NCI-H2029 (cell line): ENCODE measurements around the gene CETP.
"Not testable (repeated sequence)": the region's sequence is repeated elsewhere in the genome, so short reads cannot be mapped to it uniquely, and the experiment has no call there.

Experiments
- DNase-seq: peaks from one replicate; lab custom pipeline; 2025; lab: John Stamatoyannopoulos, UW

The CETP gene

DNA sequence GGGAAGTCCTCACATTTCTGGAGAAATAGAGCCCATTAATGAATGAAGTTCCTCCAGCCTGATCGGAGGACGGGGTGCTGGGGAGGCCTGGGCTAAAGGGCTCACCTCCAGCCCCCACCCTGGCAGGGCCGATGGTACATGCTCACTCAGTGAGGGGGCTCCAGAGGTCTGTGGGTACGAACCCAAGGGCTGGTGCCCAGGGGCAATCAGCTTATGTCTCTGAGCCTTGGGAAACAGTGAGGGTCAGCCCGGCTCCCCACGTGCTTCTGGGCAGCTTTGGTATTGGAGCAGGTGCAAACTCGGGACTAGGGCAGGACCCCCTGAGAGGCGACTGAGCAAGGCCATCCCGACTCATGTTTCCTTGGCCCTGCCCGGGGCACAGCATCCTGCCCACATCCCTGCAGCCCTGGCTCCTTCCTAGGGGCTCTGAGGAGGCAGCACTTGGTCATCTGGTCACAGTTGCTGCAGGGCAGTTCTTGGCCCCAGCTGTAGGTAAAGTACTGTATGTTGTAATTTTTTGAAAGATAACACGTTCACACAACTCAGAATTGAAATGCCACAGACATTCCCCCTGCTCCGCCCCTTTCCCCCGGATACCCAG lies 969 bp upstream of the CETP start:
- no peak for DNase-seq

DNA sequence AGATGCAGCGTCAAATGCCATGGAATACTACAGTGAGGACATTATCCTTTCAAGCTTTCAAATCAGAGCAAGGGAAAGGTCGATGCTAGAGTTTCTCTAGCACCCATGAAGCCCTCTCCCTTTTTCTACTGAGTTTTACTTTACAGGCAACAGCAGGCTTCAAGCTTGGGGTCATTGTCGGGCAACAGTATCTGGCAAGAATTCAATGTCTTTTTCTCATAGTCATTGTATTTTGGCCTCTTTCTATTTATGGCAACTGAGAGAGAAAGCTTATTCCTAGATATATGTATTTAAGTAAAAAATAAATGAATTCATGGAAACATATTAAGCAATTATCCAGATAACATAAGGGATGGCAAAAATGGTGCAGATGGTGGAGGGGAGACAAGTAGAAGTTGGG lies 364 bp upstream of the CETP start:
- no peak for DNase-seq

DNA sequence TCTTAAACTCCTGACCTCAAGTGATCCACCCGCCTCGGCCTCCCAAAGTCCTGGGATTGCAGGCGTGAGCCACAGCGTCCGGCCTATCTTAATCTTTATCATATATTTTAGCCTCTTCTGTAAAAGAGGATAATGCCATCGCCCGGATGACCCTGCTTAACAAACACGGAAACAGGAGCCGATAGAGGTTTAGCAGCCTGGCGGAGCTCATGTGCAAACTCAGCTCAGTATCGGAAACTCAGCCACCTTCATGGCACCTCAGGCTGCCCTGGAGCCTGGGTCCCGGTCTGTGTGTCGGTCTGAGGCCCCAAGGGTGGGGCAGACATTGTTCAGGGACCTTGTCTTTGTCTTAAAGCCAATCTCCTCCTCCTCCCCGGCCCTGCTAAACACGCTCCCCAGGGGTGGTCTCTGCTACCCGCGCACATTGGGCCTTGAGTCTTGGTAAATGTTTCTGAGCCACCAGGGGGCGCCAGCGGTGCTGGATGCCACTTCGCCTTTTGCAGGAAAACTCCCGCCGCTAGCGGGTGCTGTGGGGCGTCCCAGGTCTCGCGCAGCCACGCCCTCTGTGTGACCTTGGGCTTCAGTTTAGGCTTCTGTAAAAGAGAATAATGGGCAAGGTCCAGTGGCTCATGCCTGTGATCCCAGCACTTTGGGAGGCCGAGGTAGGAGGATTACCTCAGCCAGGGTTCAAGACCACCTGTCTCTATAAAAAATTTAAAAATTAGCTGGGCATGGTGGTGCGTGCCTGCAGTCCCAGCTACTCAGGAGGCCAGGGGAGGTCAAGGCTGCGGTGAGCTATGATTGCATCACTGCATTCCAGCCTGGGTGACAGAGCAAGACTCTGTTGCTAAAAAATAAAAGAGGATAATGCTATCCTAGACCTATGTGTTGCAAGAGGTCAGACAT lies 2.7 kb downstream of the CETP start:
- peak; percentile 10 for DNase-seq

DNA sequence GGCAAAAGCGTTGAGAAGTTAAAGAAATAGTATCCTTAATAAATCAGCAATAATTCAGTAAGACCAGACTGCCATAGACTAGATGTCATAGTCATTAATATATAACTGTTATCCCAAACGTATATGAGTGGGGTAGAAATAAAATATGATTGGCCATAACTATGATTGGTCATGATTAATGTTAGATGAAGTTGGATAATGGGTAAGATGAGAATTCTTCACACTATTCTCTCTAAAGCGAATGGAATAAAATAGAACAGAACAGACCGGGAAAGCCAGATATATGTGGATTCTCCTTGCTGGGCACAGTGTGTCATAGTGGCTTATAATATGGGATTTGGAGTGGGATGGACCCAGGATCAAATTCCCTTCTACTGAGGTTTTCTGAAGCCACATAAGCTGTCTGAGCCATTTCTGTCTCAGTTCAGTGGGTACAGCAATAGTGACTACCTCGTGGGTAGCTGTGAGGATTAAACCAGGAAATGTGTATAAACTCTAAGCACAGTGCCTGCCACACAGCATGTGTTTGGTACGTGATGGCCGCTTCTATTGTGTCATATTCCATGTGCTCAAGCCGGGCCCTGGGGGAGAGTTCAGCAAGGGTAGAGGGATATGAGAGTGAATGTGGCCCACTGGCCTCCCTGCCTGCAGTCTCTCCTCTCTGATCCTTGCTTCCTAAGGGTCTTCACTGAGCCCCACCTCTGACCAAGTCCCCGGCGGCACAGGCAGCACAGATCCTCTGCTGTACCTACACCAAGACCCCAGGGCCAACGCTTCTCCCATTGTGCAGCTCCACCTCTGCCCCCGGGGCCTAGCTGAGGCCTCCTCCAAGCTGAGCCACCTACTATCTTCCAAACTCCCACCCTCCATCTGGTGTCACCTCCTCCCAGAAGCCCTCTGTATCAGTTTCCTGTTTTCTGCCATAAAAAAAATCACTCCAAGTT lies 3.7 kb downstream of the CETP start:
- DNase-seq, result no peak

DNA sequence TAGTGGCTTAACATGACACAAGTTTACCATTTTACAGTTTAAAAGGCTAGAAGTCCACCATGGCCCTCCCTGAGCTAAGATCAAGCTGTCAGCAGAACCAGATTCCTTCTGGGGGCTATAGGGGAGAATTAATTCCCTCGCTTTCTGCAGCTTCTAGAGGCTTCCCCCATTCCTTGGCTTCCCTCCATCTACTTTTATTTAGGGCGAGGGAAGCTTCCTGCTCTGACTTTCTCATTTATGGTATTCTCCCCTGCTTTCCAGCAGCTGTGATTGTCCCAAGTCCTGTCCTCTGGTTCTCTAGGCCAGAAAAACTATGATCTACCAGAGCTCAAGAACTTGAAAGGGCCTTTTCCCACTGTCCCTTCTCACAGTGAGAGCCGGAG lies 4.3 kb downstream of the CETP start:
- DNase-seq, result no peak

DNA sequence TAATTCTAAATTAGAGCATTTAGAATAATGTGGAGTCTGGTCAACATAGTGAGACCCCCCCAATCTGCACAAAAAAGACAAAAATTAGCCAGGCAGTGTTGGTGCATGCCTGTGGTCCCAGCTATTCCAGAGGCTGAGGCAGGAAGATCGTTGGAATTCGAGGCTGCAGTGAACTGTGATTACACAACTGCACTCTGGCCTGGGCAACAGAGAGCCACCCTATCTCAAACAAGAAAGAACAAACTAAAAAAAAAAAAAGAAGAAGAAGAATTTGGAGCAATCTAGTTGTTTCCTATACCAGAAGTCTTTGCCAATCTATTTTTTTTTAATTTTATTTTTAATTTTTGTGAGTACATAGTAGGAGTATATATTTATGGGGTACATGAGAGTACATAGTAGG lies 6.0 kb downstream of the CETP start:
- no peak for DNase-seq

DNA sequence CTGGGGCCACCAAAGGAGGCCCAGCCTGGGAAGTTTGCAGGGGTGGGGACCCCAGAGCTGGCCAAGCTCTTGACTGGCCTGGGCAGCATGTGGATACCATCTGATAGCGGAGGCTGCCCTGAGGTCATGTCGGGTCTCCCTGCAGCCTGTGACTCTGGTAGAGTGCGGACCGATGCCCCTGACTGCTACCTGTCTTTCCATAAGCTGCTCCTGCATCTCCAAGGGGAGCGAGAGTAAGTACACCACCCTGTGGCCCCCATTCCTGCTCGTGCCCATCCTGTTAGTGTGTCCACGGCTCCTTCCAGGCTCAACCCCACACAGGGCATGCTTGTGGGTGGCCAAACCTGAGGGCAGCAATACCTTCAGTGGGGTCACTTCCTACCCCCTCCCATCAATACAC lies 8.0 kb downstream of the CETP start:
- DNase-seq, result no peak

DNA sequence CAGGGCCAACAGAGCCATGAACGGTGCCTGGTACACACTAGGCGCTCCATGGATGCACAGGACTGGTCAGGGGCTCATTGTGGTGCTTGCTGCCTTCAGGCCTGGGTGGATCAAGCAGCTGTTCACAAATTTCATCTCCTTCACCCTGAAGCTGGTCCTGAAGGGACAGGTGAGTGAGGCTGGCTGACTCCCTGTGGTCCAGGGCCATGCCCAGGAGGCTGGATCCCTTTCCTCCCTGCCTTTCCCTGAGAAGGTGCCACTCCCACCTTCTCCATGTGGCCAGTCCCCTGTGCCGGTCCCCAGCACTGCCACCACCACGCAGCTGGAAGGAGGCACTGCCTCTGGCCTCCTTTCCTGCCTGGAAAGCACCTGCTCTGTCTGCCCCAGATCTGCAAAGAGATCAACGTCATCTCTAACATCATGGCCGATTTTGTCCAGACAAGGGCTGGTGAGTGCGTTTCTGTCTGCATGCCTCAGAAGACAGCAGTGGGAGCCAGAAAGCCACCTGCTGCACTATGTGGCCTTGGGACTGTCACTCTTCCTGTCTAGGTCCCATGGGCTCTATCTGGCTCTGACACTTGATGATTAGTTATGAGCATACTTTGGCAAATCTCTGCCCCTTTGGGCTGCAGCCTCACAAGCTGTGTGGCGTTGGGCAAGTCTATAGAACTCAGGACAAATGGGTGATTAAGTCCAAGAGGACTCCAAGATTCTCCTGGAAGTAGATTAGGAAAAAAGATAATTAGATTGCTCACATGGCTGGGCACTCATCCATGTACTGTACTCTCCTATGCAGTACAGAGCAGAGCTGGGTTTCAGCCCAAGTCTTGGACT lies 9.4 kb downstream of the CETP start:
- DNase-seq, result no peak

DNA sequence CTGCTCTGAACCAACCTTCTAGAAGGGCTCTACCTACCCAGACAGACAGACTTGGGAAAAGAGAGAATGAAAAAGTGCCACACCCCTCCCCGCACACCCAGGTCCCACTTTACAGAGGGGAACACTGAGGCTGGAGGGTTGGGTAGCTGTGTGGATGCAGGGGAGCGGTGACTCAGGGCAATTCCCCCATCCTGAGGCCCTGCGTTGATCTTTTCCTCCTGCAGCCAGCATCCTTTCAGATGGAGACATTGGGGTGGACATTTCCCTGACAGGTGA lies 10.0 kb downstream of the CETP start:
- no peak for DNase-seq

DNA sequence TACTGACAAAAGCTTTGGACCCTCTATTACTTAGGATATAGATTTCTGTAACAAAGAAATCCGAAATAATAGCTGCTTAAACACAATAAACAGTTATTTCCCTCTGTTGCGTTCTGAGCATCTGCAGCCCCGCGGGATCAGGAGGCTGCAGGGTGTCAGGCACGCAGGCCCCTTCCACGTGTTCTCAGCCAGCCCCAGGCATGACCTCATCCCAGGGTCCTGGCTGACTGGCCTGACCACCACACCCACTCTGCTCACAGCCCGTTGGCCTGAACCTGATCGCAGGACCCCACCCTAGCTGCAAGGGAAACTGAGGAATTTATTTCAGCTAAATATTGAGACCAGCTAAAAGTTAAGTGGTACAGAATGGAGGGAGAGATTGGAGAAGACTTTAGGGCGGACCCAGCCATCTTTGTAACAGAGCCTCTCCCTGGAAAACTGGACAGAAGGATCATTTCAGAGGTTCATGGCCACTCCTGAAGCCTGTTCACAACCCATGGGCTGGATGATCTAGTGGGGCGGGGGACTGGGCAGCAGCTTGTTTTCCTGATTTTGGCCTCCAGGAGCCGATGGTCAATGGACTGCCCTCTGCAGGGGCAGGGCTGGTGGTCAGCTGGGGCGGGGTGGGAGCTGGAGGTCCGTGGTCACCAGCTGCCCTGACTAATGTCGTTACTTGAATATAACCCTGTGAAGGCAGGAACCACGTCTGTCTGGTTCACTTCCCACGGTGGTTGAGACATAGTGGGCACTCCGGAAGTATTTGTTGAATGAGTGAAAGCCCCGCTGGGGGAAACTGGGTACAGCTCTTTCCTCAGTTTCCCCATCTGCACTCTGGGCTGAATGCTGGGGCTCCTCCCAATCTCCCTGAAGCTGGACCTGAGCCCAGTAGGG lies 10.9 kb downstream of the CETP start:
- DNase-seq, result no peak

DNA sequence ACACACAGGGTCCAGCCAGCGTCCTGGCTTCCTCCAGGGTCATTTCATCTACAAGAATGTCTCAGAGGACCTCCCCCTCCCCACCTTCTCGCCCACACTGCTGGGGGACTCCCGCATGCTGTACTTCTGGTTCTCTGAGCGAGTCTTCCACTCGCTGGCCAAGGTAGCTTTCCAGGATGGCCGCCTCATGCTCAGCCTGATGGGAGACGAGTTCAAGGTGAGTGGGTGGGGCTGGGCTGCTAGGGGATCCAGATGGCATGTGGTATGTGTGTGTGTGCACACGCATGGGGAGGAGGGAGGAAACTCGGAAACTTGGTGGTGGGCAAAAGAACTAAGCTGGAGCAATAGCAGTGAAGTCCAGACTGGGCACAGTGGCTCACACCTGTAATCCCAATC lies 11.5 kb downstream of the CETP start:
- no peak for DNase-seq

DNA sequence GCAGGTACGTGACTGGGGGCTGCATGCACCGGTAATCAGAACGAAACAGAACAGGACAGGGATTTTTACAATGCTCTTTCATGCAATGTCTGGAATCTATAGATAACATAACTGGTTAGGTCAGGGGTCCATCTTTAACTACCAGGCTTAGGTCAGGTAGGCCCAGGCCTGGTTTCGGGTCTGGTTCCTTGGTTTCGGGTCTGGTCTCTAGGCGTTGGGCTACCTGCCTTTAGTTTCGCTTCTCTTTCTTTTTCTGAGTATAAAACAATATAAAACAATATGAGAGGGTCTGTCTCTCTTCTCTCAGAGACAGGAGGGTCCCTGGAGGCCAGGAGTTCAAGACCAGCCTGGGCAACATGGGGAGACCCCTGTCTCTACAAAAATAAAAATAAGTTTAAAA lies 12.1 kb downstream of the CETP start:
- not testable (repeated sequence) for DNase-seq

DNA sequence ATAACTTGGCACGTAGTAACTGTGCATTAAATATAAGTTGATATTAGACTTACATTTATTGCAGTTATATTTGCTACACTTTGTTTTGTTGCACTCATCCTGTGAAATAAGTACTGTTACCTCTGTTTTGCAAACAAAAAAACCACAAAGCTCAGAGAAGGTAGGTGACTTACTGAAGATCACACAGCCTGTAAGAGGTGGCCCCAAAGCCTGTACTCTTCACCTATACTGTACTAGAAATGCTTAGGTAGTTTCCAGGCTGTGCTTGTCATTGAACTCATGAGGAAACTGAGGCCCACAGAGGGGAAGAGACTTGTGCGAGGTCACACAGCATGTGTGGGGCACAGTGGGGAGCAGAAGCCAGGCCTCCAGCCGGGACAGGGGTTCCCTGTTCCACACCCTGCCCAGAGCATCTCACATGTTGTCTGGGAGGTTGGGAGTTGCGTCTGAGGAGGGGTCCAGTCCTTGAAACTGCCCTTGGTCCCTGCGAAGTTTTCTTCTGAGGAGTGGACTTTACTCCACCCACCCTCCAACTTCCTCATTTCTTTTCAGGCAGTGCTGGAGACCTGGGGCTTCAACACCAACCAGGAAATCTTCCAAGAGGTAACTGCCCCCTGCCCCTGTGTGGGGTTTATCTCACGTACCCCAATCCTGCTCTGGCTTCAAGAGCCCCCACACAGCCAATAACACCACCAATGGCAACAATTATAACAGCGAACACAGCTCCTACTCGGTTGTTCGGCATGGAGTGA lies 13.0 kb downstream of the CETP start:
- no peak for DNase-seq

DNA sequence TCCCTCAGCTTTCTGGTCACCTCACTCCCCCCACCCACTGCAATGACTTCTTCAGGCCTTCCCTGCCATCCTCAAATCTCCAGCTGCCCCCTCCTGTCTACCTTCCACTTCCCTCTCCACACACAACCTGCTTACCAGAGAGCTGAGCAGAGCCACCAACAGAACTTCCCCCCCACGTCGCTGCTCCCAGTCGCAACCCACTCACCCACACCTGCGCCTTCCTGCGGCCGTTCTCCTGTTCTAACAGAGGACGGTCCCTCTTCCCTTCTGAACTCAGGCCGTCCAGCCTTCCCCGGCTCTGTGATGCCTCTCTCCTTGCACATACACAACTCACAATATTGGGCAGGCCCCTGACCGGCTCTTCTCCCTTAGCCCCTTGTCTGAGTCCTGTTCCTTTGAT lies 14.0 kb downstream of the CETP start:
- no peak for DNase-seq

DNA sequence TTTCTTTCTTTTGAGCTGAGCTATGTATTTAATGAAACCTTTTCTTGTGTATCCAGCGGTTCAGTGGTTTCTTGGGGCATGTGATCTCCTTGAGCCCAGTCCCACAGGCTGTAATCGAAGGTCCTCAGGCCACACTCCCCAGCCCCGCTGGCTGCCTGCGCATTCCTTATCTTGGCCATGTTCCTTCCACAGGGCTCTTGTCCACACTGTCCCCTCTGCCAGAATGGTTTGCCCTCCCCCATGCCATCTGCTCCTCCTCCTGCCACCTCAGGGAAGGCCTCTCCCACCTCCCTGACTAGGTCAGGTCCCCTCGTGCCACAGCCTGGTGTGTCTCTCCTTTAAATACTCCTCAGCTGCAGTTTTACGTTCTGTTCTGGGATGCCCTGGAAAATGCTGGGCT lies 15.5 kb downstream of the CETP start:
- no peak for DNase-seq

DNA sequence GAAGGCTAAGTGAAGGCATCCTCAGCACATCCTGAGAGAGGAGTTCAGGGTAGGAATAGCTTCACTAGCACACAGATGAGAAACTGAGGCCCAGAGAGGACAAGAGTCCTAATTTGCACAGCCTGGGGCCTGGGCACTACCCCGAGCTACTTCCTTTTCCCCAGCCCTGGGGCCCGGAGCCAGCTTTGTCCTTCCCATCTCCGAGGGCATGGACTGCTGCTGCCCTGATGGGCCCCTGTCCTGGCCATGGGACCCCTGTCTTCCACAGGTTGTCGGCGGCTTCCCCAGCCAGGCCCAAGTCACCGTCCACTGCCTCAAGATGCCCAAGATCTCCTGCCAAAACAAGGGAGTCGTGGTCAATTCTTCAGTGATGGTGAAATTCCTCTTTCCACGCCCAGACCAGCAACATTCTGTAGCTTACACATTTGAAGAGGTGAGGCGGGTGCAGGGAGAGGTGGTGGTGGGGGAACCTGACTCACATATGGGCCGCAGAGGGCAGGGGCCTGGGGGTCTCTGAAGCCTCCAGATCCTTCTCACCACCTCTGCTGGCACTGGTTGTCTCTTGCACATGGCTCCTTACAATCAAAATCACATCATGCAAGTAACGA lies 16.2 kb downstream of the CETP start:
- no peak for DNase-seq

DNA sequence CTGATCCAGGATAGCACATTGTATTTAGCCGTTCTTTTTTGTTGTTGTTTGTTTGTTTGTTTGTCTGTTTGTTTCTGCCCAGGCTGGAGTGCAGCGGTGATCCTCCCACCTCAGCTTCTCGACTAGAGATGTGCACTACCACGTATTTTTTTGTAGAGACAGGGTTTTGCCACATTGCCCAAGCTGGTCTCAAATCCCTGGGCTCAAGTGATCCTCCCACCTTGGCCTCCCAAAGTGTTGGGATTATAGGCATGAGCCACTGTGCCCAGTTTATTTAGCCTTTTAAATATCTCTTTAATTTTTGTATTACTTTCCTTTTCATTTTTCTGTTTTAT lies 18.4 kb downstream of the CETP start:
- DNase-seq, result no peak

DNA sequence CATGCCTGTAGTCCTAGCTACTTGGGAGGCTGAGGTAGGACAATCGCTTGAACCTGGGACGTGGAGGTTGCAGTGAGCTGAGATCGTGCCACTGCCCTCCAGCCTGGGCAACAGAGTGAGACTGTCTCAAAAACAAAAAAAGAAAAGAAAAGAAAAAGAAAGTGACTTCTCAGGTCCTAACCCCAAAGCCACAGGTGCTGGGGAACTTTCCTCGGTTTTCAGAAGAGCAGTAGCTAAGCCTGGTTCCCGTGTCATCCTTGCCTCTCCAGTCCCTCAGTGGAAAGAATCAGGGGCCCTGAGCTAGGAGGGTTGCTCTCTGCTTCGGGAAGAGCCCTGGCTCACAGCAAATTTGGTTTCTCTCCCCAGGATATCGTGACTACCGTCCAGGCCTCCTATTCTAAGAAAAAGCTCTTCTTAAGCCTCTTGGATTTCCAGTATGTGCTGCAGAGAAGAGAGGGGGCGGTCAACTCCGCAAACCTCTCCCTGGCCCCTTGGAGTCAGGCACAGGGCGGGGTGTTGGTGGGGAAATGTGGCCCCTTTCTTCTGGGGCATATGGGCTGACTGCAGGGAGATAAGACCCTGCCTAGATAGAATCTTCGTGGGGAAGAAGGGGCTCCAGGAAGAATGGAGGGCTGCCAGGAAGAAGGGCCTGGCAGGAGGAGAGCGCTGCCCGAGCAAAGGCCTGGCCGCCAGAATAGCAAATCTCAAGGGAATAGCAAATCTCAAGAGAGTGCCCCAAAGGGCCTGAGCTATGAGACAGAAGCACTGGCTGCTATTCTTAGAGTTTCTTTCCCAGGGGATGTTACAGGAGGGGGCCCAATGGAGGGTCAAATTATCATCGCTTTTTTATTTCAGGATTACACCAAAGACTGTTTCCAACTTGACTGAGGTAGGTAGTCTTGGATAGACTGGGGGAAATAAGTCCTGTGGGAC lies 19.3 kb downstream of the CETP start:
- DNase-seq, result no peak

DNA sequence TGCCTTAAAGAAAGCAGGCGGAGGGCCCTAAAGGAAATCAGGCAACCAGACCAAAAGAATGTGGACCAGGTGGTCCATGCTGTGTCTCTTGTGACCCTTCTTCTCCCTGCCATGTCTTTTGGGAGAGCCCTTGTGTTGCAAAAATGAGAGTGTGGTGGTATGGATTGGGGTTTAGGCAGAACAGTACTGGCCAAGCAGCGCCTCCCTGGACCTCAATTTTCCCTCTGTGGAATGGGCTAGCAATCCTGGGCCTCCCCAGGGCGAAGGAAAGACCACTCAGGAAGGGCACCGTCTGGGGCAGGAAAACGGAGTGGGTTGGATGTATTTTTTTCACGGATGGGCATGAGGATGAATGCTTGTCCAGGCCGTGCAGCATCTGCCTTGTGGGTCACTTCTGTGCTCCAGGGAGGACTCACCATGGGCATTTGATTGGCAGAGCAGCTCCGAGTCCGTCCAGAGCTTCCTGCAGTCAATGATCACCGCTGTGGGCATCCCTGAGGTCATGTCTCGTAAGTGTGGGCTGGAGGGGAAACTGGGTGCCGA lies 20.1 kb downstream of the CETP start:
- no peak for DNase-seq
